GM18858 (cell line): Measurements from ENCODE around the gene HGF.

Experiments
- ATAC-seq: cut with Tn5 transposase; IDR thresholded peaks from one replicate; pipeline ENCODE4 v1.9.1; 2021; ENCODE audit not compliant: unreplicated experiment

The HGF gene

DNA sequence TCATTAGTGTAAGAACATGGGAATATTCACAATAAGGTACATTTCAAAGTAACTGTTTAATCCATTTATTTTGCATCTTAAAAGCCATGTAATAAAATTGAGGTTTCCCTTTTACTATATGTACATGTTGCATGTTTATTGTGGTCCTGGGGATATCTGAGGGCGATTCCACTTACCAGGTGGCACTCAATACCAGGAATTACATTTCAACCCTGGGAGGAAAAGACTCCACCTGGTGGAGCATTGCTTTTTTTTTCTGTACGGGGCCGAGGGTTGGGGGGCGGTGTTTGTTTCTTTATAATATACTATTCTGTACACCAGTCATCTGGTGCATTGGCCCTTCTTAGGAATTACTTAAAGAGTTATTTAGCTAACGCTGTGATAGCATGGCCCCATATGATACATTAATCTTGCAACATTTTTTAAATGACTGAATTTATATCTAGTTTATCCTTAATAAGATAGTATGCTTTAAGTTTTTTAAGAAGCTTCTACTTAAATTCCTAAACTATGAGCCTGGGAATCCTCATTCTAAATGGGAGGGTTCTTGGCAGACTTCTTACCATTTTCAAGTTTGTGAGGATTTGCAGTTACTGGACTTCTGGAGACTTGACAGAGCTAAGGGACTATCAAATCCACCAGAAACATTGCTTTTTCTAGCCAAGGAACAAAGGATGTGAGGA lies 7.2 kb upstream of the HGF start:
- ATAC-seq, result no peak

DNA sequence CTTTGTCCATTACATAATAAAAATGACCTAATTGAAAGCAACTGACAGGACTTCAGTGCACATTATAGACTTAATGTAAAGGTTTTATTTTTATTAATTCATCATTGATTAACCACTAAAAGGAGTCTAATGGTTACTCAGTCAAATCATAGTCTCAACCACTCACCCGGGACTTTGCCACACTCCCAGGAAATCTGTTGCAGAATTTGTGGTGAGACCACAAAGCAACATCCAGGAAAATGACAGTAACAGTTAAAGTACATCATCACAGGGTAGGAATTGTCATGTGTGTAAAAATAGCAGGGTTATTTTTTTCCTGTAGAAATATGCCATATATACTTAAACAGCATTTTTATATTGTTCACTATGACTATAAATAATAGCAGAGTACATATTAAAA lies 6.3 kb upstream of the HGF start:
- ATAC-seq, result no peak

DNA sequence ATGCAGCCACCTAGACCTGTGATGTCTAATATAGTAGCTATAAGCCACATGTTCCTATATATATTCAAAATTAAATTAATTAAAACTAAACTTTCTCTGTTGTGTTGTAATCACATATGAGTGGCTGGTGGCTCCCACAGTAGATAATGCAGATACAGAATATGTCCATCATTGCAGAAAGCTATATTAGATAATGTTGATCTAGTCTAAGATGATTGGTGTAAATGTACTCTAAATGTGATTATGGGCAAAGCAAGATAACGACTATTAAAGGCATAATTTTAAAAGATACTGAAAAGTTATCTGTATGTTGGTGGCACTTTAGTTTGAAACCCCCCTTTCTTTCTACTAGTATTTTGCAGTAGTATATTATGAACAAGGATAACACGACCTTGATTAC lies 5.7 kb upstream of the HGF start:
- no peak for ATAC-seq

DNA sequence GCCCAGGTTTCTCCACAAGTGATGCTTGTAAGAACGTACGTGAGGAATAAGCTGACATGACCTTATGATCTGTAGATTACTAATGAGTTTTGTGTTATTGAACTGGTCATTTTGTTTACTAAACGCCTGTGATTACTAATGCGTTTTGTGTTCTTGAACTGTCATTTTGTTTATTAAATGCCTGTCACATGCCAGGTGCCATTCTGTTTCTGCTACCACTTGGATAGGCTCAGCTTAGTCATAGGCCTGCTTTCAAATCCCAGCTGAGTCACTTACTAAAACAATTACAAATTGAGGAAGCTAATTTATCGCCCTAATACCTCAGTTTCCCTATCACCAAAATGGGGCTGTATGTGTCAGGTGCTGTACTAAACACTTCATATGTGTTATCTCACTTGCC lies 4.7 kb upstream of the HGF start:
- no peak for ATAC-seq

DNA sequence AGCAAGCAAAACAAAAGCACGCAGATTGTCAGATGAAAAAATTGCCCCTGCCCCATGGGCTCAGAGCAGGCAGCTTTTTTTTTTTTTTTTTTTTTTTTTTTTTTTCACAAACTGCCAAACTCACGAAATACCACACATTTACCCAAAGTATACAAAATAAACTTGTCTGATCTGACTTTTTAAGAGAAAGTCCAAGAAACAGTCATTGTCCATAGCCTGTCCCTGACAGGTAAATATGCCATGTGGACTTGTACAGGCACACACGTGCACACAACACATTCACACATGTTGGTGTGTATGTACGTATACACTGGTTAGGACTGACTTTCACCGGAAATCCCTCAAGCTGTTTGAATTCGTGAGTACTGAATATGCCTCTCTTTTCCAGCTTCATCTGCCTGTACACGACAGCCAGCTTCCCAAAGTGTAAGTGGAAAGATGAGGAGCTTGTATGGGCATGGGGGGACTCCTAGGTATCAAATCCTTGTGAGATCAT lies 929 bp upstream of the HGF start:
- ATAC-seq, result no peak

DNA sequence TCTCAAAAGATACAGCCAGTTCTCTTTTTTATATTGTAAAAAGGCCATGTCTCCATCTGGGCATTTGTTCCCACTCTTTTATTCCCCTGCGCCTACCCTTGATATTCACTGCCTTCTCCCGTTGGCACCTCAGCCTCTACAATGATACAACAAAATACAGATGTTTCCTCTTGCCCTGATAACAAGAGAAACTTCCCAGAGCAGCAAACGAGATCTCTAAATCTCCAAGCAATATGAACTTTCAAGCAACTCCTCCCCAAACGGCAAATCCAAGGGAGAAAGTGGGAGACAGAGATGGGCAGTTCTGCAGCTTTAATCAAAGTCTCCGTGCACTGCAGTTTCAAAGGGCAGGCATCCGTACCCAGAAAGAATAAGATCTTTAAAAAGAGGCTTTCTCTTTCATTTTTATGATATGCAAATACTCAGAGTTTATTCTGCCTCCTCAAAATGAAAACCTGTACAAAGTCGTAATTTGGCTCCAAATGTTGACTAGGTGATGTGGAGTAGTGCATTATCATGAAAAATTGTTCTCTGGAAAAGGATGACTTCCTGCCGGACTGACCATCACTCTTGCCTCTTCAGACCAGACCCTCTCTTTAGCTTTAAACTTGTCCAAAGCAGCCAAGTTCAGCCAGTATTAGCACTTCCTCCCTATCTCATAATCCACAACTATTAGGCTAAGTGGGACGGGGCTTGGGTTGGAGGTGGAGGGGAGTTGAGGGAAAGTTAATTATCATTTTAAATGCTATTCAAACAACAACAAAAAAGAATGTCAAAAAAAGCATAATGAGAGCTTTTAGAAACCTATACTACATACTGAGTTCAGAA lies 682 bp downstream of the HGF start:
- ATAC-seq, result no peak

DNA sequence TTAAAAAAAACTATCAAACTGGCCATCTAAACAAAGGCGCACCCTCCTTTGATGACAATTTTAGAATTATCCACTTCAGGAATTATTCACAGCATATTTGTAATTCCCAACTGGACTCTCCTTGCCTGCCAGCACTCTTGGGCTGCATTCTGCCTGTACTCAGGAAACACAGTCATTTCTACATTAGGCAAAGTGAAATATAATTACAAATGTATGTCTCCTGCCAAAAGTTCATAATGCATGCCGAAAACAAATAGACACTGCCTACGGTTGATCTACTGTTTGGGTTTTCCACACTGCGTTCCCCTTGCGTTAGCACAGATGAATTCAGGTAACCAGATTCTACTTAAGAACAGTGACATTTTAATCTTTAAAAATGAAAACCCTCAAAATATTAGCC lies 1.9 kb downstream of the HGF start:
- no peak for ATAC-seq

DNA sequence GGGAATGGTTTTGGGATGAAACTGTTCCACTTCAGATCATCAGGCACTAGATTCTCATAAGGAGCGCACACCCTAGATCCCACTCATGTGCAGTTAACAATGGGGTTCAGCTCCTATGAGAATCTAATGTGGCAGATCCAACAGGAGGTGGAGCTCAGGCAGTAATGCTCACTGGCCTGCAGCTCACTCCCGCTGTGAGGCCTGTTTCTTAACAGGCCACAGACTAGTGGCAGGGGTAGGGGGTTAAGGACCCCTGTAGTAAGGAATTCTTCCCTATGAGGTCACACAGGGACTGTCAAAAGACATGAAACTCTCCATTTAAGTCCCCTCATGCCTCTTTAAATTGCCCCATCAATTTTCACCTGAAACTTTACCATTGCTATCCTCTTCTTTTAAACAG lies 8.0 kb downstream of the HGF start:
- ATAC-seq, result no peak

DNA sequence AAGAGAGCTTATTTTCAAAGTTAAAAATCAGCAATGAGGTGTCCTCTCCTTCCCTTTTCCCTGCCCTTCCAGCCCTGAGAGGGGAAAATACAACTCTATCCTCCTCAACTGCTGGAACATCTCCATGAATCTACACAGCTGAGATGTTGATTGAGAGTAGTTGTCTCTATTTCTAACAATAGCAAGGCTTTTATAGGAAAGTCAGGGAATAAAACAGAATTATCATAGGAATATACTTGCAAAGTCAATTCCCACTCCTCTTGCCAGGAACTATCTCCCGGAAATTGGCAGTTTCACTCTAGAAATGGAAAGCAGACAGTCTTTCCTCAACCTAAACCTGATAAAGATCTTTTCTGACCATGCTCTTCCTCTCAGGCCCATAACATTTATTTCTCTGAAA lies 8.8 kb downstream of the HGF start:
- ATAC-seq, result no peak

DNA sequence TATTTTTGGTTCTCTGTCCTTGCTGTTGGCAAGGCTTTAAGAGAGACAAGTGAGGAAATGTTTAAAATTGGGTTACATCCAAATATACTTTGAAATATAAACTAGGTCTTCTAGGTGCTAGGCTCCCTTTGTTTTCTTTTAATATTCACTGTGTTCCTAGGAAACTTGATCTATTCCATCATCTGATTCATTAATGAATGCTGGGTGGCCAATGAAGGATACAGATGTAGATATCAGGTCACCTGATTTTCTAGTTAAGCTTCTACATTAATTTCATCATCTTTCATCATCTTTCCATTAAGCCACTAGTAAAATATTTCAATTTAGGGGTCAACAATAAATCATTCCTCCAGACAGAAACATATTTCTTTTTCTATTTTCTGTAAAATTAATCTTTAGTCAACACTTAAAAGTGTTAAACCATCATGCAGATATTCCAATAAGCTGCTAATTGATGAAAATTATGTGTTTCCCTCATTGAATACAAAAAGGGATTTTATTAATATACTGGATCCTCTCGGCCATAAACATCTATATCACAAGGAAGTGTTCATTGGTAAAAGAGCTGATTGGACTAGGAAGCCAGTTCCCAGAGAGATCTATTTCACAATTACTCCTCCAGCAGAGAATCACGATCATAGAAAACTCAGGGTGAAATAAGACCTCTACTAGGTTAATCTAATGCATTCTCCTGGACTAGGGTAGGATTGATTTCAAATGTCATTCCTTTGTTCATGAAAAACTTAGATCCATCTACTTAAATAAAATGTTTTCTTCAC lies 14.7 kb downstream of the HGF start:
- no peak for ATAC-seq

DNA sequence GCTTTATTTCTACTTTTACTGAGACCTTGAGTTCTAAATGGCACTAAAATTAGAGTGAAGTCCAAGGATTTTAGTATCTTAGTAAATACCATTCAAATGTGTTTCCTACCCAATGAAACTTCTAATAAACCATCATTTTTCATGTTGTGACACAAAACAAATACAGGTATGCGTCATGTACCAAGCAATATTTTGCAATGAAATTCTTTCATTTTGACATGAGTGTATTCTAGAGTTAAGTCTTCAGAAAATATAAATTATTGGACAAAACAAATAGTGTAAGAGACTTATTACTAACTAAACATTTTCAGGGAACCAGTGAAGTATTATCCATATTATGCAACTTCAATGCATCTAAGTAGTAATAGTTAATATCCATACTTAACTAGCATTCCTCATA lies 16.5 kb downstream of the HGF start:
- no peak for ATAC-seq

DNA sequence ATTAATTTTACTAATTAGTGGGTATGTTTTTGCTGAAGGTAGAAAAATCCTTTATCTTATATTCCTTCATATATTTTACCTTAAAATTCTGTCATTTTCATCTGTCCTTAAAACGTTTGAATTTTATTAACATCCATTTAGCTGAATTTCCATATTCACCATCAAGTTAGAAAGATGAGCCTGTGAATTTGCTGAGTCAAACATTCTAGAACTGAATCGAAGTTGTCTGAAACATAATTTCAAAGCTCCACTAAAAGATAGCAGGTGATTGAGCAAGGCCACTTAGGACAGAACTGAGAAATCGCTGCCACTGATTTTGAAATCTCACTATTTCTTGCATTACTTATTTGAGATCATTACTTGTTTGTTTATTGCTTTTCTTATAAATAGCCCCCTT lies 17.5 kb downstream of the HGF start:
- ATAC-seq, result no peak

DNA sequence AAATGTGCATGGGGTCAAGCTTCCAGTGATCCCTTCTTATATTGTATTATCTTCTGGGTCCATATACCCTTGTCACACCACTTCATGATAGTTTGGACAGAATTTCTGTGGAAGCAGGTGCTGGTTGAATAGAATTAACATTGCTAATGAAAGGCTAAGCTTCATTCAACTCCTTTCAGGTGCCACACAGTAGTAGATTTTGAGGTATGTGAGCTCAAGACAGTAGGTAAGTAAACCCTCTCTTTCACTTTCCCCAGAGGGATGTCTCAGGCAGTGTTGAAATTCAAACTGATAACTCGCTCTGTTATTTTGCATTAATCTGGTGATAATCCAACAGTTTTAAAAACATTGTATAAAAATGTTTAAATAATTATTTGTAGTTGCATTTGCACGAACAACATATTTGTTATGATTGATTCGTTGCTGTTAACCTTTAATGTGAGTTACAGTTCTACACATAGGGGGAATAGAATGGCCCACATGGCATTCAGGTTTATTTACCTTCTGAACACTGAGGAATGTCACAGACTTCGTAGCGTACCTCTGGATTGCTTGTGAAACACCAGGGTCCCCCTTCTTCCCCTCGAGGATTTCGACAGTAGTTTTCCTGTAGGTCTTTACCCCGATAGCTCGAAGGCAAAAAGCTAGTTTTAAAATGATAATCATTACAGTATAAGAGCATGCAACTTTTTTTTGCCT lies 18.1 kb downstream of the HGF start:
- no peak for ATAC-seq

DNA sequence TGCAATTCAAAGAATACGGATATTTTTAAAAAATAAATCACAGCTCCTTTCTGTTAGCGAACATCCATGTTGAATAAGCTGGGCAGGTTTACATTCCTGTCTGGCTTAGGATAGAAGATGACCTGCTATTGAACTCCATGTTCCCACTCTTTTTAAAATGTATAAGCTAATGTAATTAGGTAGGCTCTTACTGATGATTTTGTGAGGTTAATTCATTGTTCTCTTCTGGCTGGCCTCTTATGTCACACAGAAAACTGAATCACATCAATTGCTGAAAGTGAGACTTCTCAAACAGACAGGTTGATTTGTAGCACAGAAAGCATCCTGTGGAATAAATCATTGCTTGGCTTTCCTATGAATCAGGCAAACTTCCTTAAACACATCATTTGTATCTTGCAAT lies 24.2 kb downstream of the HGF start:
- ATAC-seq, result no peak

DNA sequence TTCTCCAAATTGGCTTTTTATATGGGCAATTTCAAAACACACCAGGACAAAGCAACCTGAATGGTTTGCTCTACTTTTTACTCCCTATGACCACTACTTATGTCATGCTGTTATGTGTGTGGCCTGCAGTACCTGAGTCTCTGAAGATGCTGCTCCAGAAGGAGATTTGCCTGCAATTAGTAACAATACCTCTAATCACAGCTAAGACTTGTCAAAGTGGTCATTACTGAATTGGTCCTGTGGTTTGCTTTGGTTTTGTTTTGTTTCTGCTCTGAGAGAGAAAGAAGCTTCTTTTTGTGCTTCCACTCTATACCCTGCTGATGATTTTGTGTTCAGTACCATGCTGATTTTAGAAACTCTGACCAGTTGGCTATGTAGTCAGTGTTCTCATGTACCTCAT lies 25.5 kb downstream of the HGF start:
- ATAC-seq, result no peak

DNA sequence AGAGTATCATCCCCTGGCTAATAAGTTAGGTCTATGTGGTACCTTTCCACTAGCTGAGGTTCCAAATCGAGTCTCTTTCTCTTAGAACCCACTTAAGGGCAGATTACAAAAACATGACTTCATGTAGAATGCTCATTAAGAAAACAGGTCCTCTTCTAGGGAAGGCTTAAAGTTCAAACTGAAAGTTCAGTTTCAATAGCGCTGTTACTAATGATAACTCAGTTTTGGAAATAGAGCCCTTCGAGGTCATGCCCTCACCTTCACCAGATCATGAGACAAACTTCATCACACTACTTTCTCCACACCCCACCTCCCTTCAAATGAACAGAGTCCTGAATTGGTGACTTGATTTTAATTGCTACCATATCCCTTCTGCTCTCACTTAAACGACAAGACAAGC lies 26.2 kb downstream of the HGF start:
- ATAC-seq, result no peak

DNA sequence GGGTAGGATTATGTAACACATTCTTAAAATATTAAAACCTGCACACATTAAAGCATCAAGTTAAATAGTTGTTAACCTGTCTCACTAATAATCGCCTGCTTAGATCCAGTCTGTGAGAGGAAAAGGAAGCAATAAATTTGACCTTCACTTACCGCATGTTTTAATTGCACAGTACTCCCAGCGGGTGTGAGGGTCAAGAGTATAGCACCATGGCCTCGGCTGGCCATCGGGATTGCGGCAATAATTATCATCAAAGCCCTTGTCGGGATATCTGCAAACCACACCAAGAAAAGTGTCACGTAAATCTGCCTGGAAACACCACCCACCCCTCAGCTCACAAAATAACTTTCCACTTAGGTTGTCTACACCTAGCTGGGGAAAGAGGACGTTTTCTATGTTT lies 26.6 kb downstream of the HGF start:
- no peak for ATAC-seq

DNA sequence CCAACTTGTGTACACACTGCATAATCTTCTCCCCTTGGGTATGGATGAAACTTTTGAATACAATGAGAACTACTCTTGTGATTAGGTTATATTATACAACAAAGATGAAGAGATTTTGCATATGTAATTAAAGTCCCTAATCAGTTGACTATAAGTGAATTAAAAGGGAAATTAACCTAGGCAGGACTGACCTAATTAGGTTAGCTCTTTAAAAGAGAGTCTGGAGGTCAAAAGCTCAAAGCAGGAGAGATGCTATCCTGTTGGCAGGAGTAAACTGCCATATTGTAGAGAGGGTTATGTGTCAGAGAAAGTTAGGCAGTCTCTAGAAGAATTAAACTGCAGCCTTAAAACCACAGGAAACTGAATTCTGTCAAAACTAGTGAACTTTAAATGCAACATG lies 29.4 kb downstream of the HGF start:
- no peak for ATAC-seq

DNA sequence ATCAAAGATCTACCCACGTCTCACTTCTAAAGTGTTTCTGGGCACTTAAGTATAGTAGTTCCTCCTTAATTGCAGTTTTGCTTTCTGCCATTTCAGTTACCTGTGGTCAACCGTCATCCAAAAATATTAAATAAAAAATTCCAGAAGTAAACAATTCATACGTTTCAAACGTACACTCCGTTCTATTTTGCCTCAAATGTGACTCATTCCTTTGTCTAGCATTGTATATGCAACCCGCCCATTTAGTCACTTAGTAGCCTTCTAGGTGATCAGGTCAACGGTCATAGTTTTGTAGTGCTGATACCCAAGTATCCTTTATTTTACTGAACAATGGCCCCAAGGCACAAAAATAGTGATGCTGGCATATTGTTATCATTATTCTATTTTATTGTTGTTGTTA lies 33.8 kb downstream of the HGF start:
- no peak for ATAC-seq

DNA sequence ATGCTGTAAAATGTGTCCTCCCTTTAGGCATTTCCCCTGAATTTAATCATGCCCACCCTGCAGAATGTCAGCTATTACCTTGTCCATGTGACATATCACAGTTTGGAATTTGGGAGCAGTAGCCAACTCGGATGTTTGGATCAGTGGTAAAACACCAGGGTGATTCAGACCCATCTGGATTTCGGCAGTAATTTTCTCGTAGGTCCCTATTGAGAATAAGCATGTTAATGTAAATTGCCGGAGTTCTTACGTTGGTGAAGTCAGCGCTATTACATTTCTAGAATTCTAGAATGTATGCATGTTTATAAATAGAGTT lies 44.1 kb downstream of the HGF start:
- no peak for ATAC-seq

DNA sequence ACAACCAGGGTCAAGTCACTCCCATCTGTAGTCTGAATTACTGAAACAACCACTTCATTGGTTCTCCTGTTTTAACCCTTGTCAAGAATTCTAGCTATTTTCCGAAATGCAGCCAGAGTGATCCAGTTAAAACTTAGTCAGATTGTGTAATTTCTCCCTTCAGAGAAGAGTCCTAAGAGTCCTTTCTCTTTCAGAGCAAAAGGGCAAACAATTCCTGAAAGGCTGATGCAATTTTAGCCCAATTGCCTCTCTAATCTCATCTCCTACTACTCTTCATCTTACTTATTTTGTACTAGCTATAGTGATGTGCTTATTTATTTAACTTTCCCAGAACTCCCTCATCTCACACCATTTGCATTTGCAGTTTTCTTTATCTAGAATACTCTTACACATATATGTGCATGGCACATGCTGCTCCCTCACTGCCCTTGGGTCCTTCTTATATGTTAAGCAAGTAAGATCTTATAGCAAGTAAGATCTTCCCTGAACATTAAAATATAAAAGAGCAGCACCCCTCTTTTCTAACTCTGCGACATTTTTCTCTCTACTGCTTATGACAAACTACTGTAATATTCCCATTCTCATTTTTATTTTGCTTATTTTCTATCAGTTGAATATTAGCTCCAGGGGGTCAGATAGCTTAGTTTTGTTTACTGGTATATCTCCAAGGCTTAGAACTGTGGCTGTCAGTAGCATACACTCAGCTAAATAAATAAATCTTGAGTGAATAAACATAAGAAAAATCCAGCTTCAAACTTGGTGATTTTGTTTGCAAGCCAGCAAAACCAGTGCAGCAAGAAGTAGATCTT lies 44.6 kb downstream of the HGF start:
- no peak for ATAC-seq
